NT2/D1 (cell line): ENCODE data around the gene F5.

Experiments used
- DNase-seq: peaks from one replicate; pipeline ENCODE4 v3.0.0-alpha.2; 2011; ENCODE audit warnings: low read depth, low spot score
- H3K27me3 ChIP-seq: 2 replicates; pipeline ENCODE4 v1.6.0; 2011; ENCODE audit warnings: mild to moderate bottlenecking; ENCODE audit not compliant: insufficient read length, insufficient read depth
- H3K36me3 ChIP-seq: 2 replicates; pipeline ENCODE4 v1.6.1; 2011; ENCODE audit warnings: mild to moderate bottlenecking, low read length, mixed read lengths; ENCODE audit not compliant: insufficient read depth, insufficient read length
- H3K4me1 ChIP-seq: 2 replicates; pipeline ENCODE4 v1.5.1; 2011; ENCODE audit not compliant: insufficient read depth, insufficient read length
- H3K4me3 ChIP-seq: 2 replicates; pipeline ENCODE4 v1.5.1; 2011; ENCODE audit warnings: low read depth; ENCODE audit not compliant: insufficient read length
- H3K9ac ChIP-seq: 2 replicates; pipeline ENCODE4 v1.6.0; 2011; ENCODE audit warnings: low read depth; ENCODE audit not compliant: insufficient read length
- H3K9me3 ChIP-seq: 2 replicates; pipeline ENCODE4 v1.5.1; 2011; ENCODE audit warnings: mild to moderate bottlenecking, low read length; ENCODE audit not compliant: insufficient read depth
- SUZ12 ChIP-seq: IDR thresholded peaks from 2 replicates; pipeline ENCODE4 v1.6.1; 2011; ENCODE audit not compliant: insufficient read length, insufficient read depth; ENCODE audit errors: extremely low read depth
- YY1 ChIP-seq: IDR thresholded peaks from 2 replicates; pipeline ENCODE4 v1.6.1; 2011; ENCODE audit not compliant: insufficient read length, insufficient read depth
- ZNF274 ChIP-seq: IDR thresholded peaks from 2 replicates; pipeline ENCODE4 v1.6.1; 2011; ENCODE audit warnings: mild to moderate bottlenecking, low read depth, low read length

Gene F5

DNA sequence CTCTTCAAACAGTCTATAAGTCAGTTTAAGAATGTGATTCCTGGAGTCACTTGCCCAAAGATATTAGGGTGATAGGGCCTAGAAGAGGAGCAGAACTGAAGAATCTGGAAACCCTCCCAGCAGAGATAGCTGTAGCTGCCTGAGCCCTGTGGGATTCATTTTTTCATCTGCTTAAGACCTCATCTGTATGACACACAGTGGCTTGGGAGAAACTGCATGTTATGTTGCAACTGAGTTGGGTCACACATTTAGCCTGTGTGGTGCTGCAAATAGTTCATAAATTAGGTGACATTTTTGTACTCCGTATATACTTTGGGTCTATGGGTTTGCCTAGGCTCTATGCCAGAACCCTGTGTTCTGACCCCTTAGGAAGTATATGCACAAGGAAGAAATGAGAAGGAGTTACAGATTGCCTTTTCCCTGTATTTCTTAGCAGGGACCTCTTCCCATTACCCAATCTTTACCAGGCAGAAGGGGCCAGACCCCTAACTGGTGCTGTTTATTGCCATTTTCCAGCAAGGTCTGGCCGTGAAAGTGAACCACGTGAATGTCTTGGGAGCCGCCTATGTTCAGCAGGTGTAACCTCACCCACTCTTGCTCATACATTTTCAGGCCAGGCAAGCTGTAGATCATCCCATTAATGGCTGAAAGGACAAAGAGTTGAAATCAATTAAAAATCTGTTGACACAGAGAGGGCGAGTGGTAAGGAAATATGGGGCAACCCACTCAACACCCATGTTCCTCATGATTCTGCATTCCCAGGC is 58.6 kb downstream of the F5 start:
- DNase-seq: no peak
- H3K4me1 ChIP-seq: no peaks in the 10 kb centered on the region
- no peak overlapping the region for H3K9ac ChIP-seq
- TF ChIP-seq SUZ12 (no peak), YY1 (no peak), ZNF274 (no peak)
- H3K4me3 ChIP-seq: no peak overlapping the region
- H3K9me3 ChIP-seq: no peaks in the 10 kb centered on the region
- no peaks in the 10 kb centered on the region for H3K36me3 ChIP-seq
- no peaks in the 10 kb centered on the region for H3K27me3 ChIP-seq

DNA sequence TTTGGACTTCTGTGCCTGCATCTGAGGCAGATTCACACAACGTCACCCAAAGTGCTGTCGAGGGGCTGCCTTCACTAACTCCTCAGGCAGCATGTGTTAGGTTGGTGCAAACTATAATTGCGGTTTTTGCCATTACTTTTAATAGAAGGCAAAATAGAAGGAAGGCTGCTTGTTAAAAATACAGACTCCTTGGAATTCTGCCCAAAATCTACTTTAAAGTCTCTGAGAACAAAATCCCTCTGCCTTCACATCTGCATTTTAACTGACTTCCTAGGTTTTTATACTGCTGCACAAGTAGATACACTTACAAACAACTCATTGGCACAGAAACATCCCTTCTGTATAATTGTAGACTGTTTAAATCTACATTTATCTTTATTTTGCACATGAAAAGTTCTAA is 59.3 kb downstream of the F5 start:
- no peaks in the 10 kb centered on the region for H3K36me3 ChIP-seq
- no peak overlapping the region for H3K4me3 ChIP-seq
- TF ChIP-seq ZNF274 (no peak), YY1 (no peak), SUZ12 (no peak)
- H3K9ac ChIP-seq: no peak overlapping the region
- no peaks in the 10 kb centered on the region for H3K4me1 ChIP-seq
- H3K9me3 ChIP-seq: no peaks in the 10 kb centered on the region
- no peak for DNase-seq
- no peaks in the 10 kb centered on the region for H3K27me3 ChIP-seq

DNA sequence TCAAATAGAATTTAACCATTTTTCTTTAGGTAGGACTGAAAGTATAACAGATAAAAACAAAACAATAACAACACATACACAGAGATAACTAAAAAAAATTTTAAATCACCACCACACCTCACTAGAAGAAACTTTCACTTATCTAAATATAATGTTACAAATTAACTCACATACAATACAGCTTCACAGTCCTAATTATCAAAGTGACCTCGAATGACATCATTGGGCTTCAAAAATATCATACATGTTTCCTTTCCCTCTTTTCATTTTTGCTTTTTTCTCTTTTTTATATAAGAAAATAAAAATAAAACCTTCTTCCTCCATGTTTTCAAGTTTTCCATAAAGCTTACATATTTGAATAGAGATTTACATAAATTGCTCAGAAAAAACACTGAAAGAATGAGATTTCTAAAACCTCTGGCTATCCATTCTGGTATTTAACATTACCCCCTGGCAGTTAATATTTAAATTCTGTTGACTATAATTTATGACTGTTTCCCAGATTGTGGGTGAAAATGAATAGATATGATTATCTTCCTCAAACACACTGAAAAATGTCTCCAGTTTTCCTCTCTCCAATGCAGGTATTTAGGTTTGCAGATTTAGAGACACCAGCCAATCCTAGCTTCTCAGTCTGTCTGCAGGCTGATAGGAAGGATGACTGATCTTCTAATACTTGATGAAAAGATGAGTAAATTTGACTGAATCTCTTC is 60.0 kb downstream of the F5 start:
- Histone ChIP-seq H3K9ac (no peak overlapping the region), H3K4me1 (no peaks in the 10 kb centered on the region), H3K36me3 (no peaks in the 10 kb centered on the region), H3K9me3 (no peaks in the 10 kb centered on the region), H3K4me3 (no peak overlapping the region), H3K27me3 (no peaks in the 10 kb centered on the region)
- no peak for TF ChIP-seq ZNF274
- no peak for TF ChIP-seq YY1
- no peak for TF ChIP-seq SUZ12
- no peak for DNase-seq

DNA sequence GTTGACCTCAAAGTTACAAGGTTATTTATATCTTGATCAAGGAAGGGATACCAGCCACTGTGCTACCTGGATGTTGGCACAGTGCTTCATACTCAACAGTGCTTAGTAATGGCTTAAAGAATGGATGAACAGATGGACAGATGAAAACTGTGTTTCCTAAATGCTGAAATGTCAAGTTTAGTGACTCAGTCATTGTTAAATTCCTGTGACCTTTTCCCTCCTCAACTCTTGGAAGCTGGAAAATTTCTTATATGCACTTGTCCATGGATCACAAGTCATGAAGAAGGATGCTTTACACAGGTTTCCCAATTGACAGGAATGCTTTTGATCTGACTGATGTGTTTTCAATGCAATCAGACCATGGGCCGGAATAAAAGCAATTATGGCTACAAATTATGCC is 60.9 kb downstream of the F5 start:
- Histone ChIP-seq H3K27me3 (no peaks in the 10 kb centered on the region), H3K36me3 (no peaks in the 10 kb centered on the region), H3K4me1 (no peaks in the 10 kb centered on the region), H3K9me3 (no peaks in the 10 kb centered on the region), H3K9ac (no peak overlapping the region), H3K4me3 (no peak overlapping the region)
- DNase-seq: no peak
- TF ChIP-seq SUZ12 (no peak), YY1 (no peak), ZNF274 (no peak)

DNA sequence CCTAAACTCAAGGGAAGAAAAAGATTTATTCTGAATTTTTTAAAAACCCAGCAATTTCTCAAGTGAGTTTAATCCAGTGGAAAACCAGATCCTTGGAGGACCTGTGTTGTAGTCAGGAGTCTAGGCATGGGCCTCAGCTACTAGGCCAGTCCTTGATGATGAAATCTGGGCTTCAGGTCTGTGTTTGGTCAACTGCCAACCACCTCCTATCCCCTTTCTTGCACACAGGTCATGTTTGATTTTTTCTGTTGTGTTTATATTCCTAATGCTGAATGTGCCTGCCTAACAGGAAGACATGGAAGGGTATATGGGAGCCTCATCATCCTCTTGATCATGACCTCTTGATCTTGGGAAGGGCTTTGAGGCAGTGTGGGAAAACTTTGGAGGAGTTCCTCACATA is 62.4 kb downstream of the F5 start:
- no peaks in the 10 kb centered on the region for H3K27me3 ChIP-seq
- H3K4me1 ChIP-seq: no peaks in the 10 kb centered on the region
- H3K36me3 ChIP-seq: no peaks in the 10 kb centered on the region
- no peak overlapping the region for H3K4me3 ChIP-seq
- TF ChIP-seq ZNF274: no peak
- TF ChIP-seq SUZ12: no peak
- no peak for TF ChIP-seq YY1
- H3K9me3 ChIP-seq: no peaks in the 10 kb centered on the region
- no peak for DNase-seq
- H3K9ac ChIP-seq: no peak overlapping the region

DNA sequence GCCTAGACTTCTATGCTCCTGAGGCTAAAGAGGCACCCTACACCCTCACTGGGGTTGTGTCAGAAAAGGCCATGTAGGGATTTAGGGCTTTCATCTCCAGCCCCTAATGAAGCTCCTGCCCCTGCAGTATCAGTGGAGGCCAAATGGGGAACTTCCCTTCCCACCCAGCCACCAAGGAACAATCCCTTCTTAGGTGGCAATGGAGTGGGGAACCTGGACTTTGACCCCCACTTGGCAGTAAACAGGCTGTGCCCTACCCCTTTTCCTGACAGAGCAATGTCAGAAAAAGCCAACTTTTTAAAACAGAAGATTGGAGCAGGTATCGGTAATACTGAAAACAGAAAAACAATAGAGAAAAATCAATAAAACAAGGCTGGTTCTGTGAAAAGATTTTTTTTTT is 65.1 kb downstream of the F5 start:
- no peak for DNase-seq
- H3K9ac ChIP-seq: no peak overlapping the region
- no peaks in the 10 kb centered on the region for H3K9me3 ChIP-seq
- TF ChIP-seq SUZ12: no peak
- no peak for TF ChIP-seq ZNF274
- TF ChIP-seq YY1: no peak
- H3K27me3 ChIP-seq: no peaks in the 10 kb centered on the region
- no peaks in the 10 kb centered on the region for H3K36me3 ChIP-seq
- no peak overlapping the region for H3K4me3 ChIP-seq
- no peaks in the 10 kb centered on the region for H3K4me1 ChIP-seq

DNA sequence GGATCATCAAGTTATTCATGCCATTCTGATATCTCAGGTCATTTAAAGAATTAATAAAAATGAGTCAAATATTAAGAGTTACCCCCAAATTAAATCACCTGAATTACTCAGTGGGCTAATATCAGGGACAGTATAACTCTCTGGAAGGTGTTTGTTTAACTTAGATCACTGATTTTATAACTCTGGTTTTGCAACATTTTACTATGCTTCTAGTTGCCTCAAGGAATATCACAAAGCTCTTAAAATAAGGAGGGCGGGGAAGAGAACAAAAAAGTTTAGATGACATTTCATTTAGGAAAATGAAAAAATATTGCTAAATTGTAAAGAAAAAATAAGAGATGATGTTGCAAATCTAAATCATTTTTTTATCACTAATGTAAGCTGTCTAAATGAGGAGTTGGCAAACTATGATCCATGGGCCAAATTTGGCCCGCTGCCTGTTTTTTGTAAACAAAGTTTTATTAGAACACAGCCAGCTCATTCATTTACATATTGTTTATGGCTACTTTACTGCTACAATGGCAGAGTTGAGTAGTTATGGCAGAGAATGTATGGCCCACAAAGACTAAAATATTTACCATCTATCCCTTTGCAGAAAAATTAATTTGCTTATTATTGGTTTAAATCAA is 68.6 kb downstream of the F5 start:
- H3K9ac ChIP-seq: no peak overlapping the region
- H3K36me3 ChIP-seq: no peaks in the 10 kb centered on the region
- no peak for DNase-seq
- no peaks in the 10 kb centered on the region for H3K4me1 ChIP-seq
- no peaks in the 10 kb centered on the region for H3K27me3 ChIP-seq
- H3K9me3 ChIP-seq: no peaks in the 10 kb centered on the region
- H3K4me3 ChIP-seq: no peak overlapping the region
- TF ChIP-seq ZNF274 (no peak), YY1 (no peak), SUZ12 (no peak)
